SJSA1 (cell line): ENCODE results near the gene CEACAM6. TPM values are rescaled to one million over a fixed set of nuclear protein-coding genes. Genes with fewer than 3 reads are reported as not detected.

Experiments used
- DNase-seq, 2 experiments: peaks; one replicate each; pipeline ENCODE4 v3.0.0-alpha.2; 2015 to 2020; ENCODE audit warnings: low spot score in 2 of 2, low read depth in 1 of 2
- H3K27ac ChIP-seq: fragments of 250-450 bp; sonication (Bioruptor Pico); 2 replicates; pipeline ENCODE4 v1.5.1; 2020; ENCODE audit warnings: mild to moderate bottlenecking, moderate library complexity
- H3K27me3 ChIP-seq: fragments of 250-450 bp; sonication (Bioruptor Pico); replicated peaks from 2 replicates; pipeline ENCODE4 v1.5.1; 2020; ENCODE audit warnings: mild to moderate bottlenecking, moderate library complexity
- H3K36me3 ChIP-seq: fragments of 250-450 bp; sonication (Bioruptor Pico); 2 replicates; pipeline ENCODE4 v1.5.1; 2020; ENCODE audit warnings: mild to moderate bottlenecking
- H3K4me1 ChIP-seq: fragments of 250-450 bp; sonication (Bioruptor Pico); replicated peaks from 2 replicates; pipeline ENCODE4 v1.6.1; 2021; ENCODE audit warnings: mild to moderate bottlenecking
- H3K4me3 ChIP-seq: fragments of 250-450 bp; sonication (Bioruptor Pico); 2 replicates; pipeline ENCODE4 v1.5.1; 2020; ENCODE audit warnings: mild to moderate bottlenecking
- H3K9me3 ChIP-seq: fragments of 250-450 bp; sonication (Bioruptor Pico); replicated peaks from 2 replicates; pipeline ENCODE4 v1.5.1; 2020; ENCODE audit warnings: mild to moderate bottlenecking
- total RNA-seq: library from RNA; depleted of rRNA; stranded (reverse); fragments of >200 nt; shearing (Covaris generic); gene quantifications from 2 replicates; pipeline ENCODE4 v1.2.3, GENCODE V29; 2014; rRNA removed

CEACAM6 gene
- total RNA-seq, 1 experiment from 2014 or later = not detected

DNA sequence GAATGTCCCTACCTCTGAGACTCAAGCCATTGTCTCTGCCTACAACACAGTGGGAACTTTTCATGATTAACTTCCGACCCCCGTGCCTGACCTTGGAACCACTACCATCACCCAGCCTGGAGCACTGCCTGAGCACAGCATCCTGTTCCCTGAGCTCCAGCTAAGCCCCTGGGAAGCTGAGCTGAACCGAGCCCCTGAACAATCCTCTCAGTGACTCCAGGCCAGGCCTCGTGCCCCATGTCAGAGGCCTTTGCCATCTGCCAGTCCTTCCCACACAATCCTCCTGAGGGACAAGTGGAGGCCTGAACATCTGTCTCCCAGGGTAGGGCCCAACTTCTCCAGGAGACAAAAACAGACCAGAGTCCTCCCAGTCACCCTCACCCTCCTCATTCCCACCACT lies 58.6 kb downstream of the CEACAM6 start:
- Histone ChIP-seq H3K36me3 (no peaks in the 10 kb centered on the region), H3K9me3 (no peaks in the 10 kb centered on the region), H3K27me3 (peaks cover 10% of the 10 kb centered on the region), H3K27ac (no peak overlapping the region), H3K4me1 (no peaks in the 10 kb centered on the region), H3K4me3 (no peak overlapping the region)
- no peak for DNase-seq

DNA sequence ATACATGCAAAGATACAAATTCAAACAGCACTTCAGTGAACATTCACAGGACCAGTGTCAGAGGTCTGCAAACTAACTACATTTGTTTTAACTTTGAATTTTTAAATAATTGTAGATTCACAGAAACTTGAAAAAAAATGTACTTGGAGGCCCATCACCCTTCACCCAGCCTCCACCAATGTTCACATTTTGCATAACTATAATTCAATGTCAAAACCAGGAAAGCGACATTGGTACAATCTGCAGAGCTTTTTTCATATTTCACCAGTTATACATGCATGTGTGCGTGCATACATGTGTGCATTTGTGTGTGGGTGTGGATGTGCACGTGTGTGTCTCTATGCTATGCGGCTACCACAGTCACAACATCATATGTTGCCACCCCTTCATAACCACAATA lies 60.0 kb downstream of the CEACAM6 start:
- no peak for DNase-seq
- no peak overlapping the region for H3K27ac ChIP-seq
- no peaks in the 10 kb centered on the region for H3K36me3 ChIP-seq
- H3K27me3 ChIP-seq = peaks cover 10% of the 10 kb centered on the region
- no peaks in the 10 kb centered on the region for H3K9me3 ChIP-seq
- no peaks in the 10 kb centered on the region for H3K4me1 ChIP-seq
- H3K4me3 ChIP-seq = no peak overlapping the region

DNA sequence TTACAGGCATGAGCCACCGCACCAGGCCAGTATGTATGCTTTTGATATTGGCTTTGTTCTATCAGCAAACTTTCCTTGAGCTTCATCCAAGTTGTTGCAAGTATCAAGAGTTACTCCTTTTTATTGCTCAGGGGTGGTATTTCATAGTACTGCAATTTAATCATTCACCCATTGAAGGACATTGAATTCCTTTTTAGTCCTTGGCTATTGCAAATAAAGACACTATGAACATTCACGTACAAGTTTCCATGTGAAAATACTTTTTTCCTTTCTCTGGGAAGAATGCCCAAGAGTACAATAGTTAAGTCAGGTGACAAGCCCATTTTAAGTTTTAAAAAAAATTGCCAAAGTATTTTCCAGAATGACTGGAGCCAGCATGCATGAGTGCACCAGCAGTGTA lies 61.4 kb downstream of the CEACAM6 start:
- DNase-seq = no peak
- no peaks in the 10 kb centered on the region for H3K4me1 ChIP-seq
- H3K36me3 ChIP-seq = no peaks in the 10 kb centered on the region
- no peaks in the 10 kb centered on the region for H3K9me3 ChIP-seq
- no peak overlapping the region for H3K27ac ChIP-seq
- peaks cover 19% of the 10 kb centered on the region for H3K27me3 ChIP-seq
- H3K4me3 ChIP-seq = no peak overlapping the region

DNA sequence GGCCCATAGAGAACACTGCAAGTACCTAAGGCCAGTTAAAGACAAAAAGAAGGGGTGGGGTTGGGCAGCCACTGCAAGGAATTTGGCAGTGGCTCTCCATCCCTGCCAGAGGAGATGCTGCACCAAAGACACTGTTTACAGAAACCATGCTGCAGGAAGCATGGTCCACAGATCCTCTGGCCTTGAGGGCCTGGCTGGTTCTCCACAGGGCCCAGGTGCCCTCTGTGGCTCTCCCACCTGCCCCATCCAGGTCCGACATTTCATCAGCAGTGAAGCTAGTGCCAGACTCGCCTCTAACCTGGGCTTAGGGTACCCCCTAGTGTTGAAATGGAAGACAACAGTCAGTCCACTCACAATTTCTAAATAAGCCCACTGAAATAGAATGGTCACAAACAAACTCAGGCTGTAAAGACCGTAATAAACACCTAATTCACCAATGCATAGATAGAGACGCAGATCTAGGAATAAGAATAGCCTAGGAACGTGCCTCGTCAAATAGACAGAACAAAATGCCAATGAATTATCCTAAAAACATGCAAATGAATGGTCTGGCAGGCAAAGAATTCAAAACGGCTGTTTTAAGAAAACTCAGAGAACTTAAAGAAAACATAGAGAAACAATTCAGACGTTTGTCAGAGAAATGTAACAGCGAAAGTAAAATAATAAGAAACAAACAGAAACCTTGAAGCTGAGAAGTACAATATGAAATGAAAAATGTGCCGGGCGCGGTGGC lies 65.8 kb downstream of the CEACAM6 start:
- Histone ChIP-seq H3K36me3 (no peaks in the 10 kb centered on the region), H3K27me3 (peaks cover 36% of the 10 kb centered on the region), H3K9me3 (no peaks in the 10 kb centered on the region), H3K27ac (no peak overlapping the region), H3K4me1 (no peaks in the 10 kb centered on the region), H3K4me3 (no peak overlapping the region)
- no peak for DNase-seq

Other genes starting within 250 kb of the CEACAM6 start
- gene CEACAM21, start 179.4 kb upstream of the CEACAM6 start, total RNA-seq = not detected in 2 replicates
- not detected in 2 replicates for gene CEACAM4, start 128.5 kb upstream of the CEACAM6 start, total RNA-seq
- gene CEACAM7, start 67.3 kb upstream of the CEACAM6 start, total RNA-seq = not detected in 2 replicates
- gene CEACAM5, start 46.9 kb upstream of the CEACAM6 start, total RNA-seq = not detected in 2 replicates
- gene CEACAM3, start 41.1 kb downstream of the CEACAM6 start, total RNA-seq = not detected in 2 replicates
- gene LYPD4, start 89.2 kb downstream of the CEACAM6 start, total RNA-seq = not detected in 2 replicates
- not detected in 2 replicates for gene DMRTC2, start 89.5 kb downstream of the CEACAM6 start, total RNA-seq
- 1,363 and 2,314 TPM in 2 replicates for gene RPS19, start 104.7 kb downstream of the CEACAM6 start, total RNA-seq
- gene CD79A, start 121.7 kb downstream of the CEACAM6 start, total RNA-seq = 0.24 and 0.69 TPM in 2 replicates
- 44.5 and 44.9 TPM in 2 replicates for gene ARHGEF1, start 127.7 kb downstream of the CEACAM6 start, total RNA-seq
- gene ERFL, start 172.9 kb downstream of the CEACAM6 start, total RNA-seq = not detected in 2 replicates
- 115 and 161 TPM in 2 replicates for gene RABAC1, start 203.8 kb downstream of the CEACAM6 start, total RNA-seq
- not detected in 2 replicates for gene ATP1A3, start 238.7 kb downstream of the CEACAM6 start, total RNA-seq